SK-N-SH treated with all-trans-retinoic acid at 6 μM for 48 hours (cell line): Measurements from ENCODE around the gene ISYNA1.

Source experiments
- ATAC-seq: fragments of 200-7000 bp; cut with Tn5 transposase; 3 replicates; pipeline ENCODE4 v1.9.1; 2020; ENCODE audit warnings: mild to moderate bottlenecking, moderate library complexity
- ARNTL ChIP-seq: fragments of 450-650 bp; formaldehyde crosslinking; IDR thresholded peaks from 2 replicates; pipeline ENCODE4 v1.5.0; 2020; ENCODE audit warnings: low read depth, mild to moderate bottlenecking, moderate library complexity, borderline replicate concordance
- BACH2 ChIP-seq: fragments of 250-450 bp; sonication (Bioruptor Pico); IDR thresholded peaks from 2 replicates; pipeline ENCODE4 v1.9.0; 2021; ENCODE audit warnings: mild to moderate bottlenecking, borderline replicate concordance
- CSDC2 ChIP-seq: fragments of 250-450 bp; sonication (Bioruptor Pico); IDR thresholded peaks from 2 replicates; pipeline ENCODE4 v1.5.0; 2020; ENCODE audit warnings: mild to moderate bottlenecking, moderate library complexity
- ESRRG ChIP-seq: fragments of 250-450 bp; sonication (Bioruptor Pico); IDR thresholded peaks from 2 replicates; pipeline ENCODE4 v1.6.1; 2021; ENCODE audit warnings: mild to moderate bottlenecking
- GLIS3 ChIP-seq: fragments of 250-450 bp; sonication (Bioruptor Pico); IDR thresholded peaks from 2 replicates; pipeline ENCODE4 v1.5.0; 2020; ENCODE audit warnings: mild to moderate bottlenecking, moderate library complexity
- ISL1 ChIP-seq: fragments of 250-450 bp; sonication (Bioruptor Pico); IDR thresholded peaks from 2 replicates; pipeline ENCODE4 v2.1.2; 2022; ENCODE audit warnings: mild to moderate bottlenecking, moderate library complexity
- OSR1 ChIP-seq: fragments of 250-450 bp; sonication (Bioruptor Pico); IDR thresholded peaks from 2 replicates; pipeline ENCODE4 v1.8.0; 2022; ENCODE audit warnings: moderate library complexity, mild to moderate bottlenecking, inconsistent platforms
- PPARA ChIP-seq: fragments of 250-450 bp; sonication (Bioruptor Pico); IDR thresholded peaks from 2 replicates; pipeline ENCODE4 v1.5.0; 2020; ENCODE audit warnings: mild to moderate bottlenecking, borderline replicate concordance
- RARB ChIP-seq: fragments of 250-450 bp; sonication (Bioruptor Pico); IDR thresholded peaks from 2 replicates; pipeline ENCODE4 v1.8.0; 2021; ENCODE audit warnings: mild to moderate bottlenecking, moderate library complexity
- SNAI2 ChIP-seq: fragments of 250-450 bp; sonication (Bioruptor Pico); IDR thresholded peaks from 2 replicates; pipeline ENCODE4 v1.5.0; 2020; ENCODE audit warnings: mild to moderate bottlenecking, moderate library complexity
- TCF4 ChIP-seq: fragments of 250-450 bp; sonication (Bioruptor Pico); IDR thresholded peaks from 2 replicates; pipeline ENCODE4 v1.8.0; 2021; ENCODE audit warnings: mild to moderate bottlenecking, moderate library complexity, borderline replicate concordance
- TOX ChIP-seq: fragments of 250-450 bp; sonication (Bioruptor Pico); IDR thresholded peaks from 2 replicates; pipeline ENCODE4 v1.8.0; 2021; ENCODE audit warnings: mild to moderate bottlenecking, moderate library complexity, borderline replicate concordance
- ZC3H10 ChIP-seq: fragments of 250-450 bp; sonication (Bioruptor Pico); IDR thresholded peaks from 2 replicates; pipeline ENCODE4 v1.5.1; 2021; ENCODE audit warnings: mild to moderate bottlenecking, moderate library complexity
- ZFP3 ChIP-seq: fragments of 250-450 bp; sonication (Bioruptor Pico); IDR thresholded peaks from 2 replicates; pipeline ENCODE4 v1.5.0; 2020; ENCODE audit warnings: mild to moderate bottlenecking, moderate library complexity
- ZFP30 ChIP-seq: fragments of 450-650 bp; formaldehyde crosslinking; IDR thresholded peaks from 2 replicates; pipeline ENCODE4 v1.5.0; 2022; ENCODE audit warnings: mild to moderate bottlenecking, moderate library complexity
- ZNF565 ChIP-seq: fragments of 450-650 bp; formaldehyde crosslinking; conservative IDR thresholded peaks from 2 replicates; pipeline ENCODE4 v1.5.0; 2020; ENCODE audit warnings: low read depth, mild to moderate bottlenecking, moderate library complexity
- ZNF70 ChIP-seq: fragments of 450-650 bp; formaldehyde crosslinking; IDR thresholded peaks from 2 replicates; pipeline ENCODE4 v1.5.0; 2020; ENCODE audit warnings: mild to moderate bottlenecking, moderate library complexity
- ZNF8 ChIP-seq: fragments of 450-650 bp; formaldehyde crosslinking; IDR thresholded peaks from 2 replicates; pipeline ENCODE4 v1.5.0; 2020; ENCODE audit warnings: mild to moderate bottlenecking, moderate library complexity
- TF ChIP-seq, protein P1 (sequence below): fragments of 250-450 bp; sonication (Bioruptor Pico); IDR thresholded peaks from 2 replicates; pipeline ENCODE4 v1.5.1; 2020; ENCODE audit warnings: low read depth, mild to moderate bottlenecking, moderate library complexity
- TF ChIP-seq, protein P2 (sequence below): fragments of 250-450 bp; sonication (Bioruptor Pico); IDR thresholded peaks from 2 replicates; pipeline ENCODE4 v1.8.0; 2020; ENCODE audit warnings: mild to moderate bottlenecking, moderate library complexity, borderline replicate concordance
- TF ChIP-seq, protein P3 (sequence below): fragments of 250-450 bp; sonication (Bioruptor Pico); IDR thresholded peaks from 2 replicates; pipeline ENCODE4 v1.5.0; 2020; ENCODE audit warnings: mild to moderate bottlenecking, moderate library complexity
- TF ChIP-seq, protein P4 (sequence below): fragments of 250-450 bp; sonication (Bioruptor Pico); IDR thresholded peaks from 2 replicates; pipeline ENCODE4 v1.8.0; 2021; ENCODE audit warnings: low read depth, mild to moderate bottlenecking, moderate library complexity, borderline replicate concordance
- TF ChIP-seq, protein P5 (sequence below): fragments of 250-450 bp; sonication (Bioruptor Pico); IDR thresholded peaks from 2 replicates; pipeline ENCODE4 v1.5.1; 2021; ENCODE audit warnings: mild to moderate bottlenecking, moderate library complexity

Gene ISYNA1

DNA sequence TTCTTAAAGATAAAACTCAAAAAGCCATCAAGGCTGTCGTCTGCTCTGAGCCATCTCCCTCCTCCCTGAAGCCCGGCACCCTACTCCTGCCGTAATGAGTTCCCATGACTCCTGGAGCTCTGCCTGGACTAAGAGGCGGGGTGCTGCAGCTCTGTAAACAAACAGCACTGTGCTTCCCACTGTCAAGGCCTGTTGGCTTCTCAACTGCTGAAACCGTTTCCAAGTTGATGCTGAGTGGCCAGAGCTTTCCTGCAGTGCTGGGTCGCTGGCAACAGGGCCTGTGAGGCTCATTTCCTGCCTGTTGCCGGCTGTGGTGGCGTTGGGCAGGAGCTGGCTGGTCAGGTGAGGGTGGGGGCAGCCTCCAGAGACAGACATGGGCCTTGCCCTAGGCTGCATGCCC lies 26.7 kb upstream of the ISYNA1 start:
- no peak for TF ChIP-seq RARB
- TF ChIP-seq OSR1: no peak
- no peak for TF ChIP-seq CSDC2 (CRISPR knock-in tag)
- no peak for TF ChIP-seq ZC3H10 (CRISPR knock-in tag)
- TF ChIP-seq, protein P1, sequence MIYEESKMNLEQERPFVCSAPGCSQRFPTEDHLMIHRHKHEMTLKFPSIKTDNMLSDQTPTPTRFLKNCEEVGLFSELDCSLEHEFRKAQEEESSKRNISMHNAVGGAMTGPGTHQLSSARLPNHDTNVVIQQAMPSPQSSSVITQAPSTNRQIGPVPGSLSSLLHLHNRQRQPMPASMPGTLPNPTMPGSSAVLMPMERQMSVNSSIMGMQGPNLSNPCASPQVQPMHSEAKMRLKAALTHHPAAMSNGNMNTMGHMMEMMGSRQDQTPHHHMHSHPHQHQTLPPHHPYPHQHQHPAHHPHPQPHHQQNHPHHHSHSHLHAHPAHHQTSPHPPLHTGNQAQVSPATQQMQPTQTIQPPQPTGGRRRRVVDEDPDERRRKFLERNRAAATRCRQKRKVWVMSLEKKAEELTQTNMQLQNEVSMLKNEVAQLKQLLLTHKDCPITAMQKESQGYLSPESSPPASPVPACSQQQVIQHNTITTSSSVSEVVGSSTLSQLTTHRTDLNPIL (CRISPR knock-in tag): no peak
- no peak for TF ChIP-seq ESRRG (CRISPR knock-in tag)
- TF ChIP-seq TCF4 (CRISPR knock-in tag): no peak
- no peak for TF ChIP-seq TOX (CRISPR knock-in tag)
- no peak for ATAC-seq

DNA sequence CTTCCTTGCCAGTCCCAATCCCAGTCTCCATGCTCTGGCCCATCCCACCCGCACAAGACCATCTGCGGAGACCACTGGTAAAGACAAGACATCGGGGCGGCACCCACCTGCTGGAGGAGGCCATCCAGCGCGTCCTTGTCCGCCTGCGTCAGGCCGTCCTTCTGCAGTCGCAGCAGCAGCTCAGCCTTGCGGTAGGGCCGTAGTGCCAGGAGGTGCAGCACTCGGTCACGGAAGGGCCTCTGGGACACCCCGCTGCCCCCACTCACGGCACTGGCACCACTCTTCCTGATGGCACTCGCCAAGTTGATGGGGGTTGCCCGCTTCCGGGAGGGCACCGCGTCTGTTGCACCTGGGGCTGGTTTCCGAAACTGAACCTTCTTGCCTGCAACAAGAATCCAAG lies 23.5 kb upstream of the ISYNA1 start:
- TF ChIP-seq ZFP30 (CRISPR knock-in tag): no peak
- ATAC-seq: no peak

DNA sequence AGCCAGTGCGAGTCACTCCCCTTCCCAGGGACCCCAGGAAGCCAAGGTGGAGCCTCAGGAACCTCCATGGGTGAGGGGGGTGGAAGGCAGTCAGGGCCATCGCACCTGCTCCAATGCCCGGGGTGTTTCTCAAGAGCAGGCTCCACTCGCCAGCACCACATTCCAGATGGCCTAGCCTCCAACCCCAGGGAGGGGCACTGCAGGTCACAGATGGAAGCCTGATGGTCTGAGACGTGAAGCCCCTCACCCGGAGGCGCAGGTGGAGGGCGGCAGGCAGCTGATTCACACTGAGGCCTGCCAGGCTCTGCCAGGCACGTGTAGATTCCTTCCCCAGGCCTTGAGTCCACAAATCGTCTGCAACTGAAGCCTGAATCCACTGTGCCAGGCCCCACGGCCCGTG lies 23.0 kb upstream of the ISYNA1 start:
- TF ChIP-seq ARNTL (no peak), PPARA (CRISPR knock-in tag) (no peak), TOX (CRISPR knock-in tag) (no peak), ZNF565 (CRISPR knock-in tag) (no peak), OSR1 (no peak), ZC3H10 (CRISPR knock-in tag) (no peak), ESRRG (CRISPR knock-in tag) (no peak), BACH2 (CRISPR knock-in tag) (no peak), SNAI2 (CRISPR knock-in tag) (no peak)
- TF ChIP-seq, protein P2, sequence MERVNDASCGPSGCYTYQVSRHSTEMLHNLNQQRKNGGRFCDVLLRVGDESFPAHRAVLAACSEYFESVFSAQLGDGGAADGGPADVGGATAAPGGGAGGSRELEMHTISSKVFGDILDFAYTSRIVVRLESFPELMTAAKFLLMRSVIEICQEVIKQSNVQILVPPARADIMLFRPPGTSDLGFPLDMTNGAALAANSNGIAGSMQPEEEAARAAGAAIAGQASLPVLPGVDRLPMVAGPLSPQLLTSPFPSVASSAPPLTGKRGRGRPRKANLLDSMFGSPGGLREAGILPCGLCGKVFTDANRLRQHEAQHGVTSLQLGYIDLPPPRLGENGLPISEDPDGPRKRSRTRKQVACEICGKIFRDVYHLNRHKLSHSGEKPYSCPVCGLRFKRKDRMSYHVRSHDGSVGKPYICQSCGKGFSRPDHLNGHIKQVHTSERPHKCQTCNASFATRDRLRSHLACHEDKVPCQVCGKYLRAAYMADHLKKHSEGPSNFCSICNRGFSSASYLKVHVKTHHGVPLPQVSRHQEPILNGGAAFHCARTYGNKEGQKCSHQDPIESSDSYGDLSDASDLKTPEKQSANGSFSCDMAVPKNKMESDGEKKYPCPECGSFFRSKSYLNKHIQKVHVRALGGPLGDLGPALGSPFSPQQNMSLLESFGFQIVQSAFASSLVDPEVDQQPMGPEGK (CRISPR knock-in tag): no peak

DNA sequence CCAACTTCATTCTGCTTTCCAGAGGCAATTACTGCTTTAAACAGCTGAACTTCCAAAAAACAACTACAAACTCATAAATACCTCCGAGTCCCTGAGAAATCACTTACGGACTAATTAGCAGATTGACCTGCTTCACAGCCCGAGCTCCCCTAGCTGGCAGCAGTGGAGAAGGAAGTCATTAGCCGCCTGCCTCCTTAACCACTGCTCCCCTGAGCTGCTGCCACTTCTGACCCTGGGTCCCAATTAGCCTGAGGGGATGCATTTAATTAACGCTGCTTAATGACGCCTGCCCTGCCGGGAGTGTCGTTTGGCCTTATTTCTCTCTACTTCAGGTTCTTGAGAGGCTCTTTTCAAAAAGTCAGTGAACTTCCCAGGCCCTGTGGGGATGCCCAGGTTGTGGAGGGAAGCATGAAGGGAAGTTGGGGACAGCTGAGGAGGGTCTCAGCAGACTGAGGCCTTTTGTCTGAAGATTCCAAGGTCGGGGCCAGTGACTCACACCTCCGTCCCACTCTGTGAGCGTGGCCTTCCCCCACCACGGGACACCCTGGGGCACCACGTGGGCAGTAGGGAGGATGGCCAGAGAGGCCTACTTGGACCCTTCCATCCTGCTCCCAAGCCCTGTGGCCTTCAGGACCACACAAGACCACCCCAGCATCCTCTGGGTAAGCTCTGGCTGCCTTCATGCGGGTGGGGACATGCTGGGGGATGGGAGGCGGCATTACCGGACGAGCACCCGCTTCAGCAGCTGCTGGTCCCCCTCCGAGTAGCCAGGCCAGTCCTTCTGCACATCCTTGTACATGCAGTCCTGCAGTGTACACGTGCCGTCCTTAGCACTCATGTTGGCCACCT lies 19.8 kb upstream of the ISYNA1 start:
- no peak for ATAC-seq
- no peak for TF ChIP-seq ZNF565 (CRISPR knock-in tag)
- no peak for TF ChIP-seq OSR1
- TF ChIP-seq ESRRG (CRISPR knock-in tag): no peak
- TF ChIP-seq CSDC2 (CRISPR knock-in tag): no peak
- no peak for TF ChIP-seq ZFP30 (CRISPR knock-in tag)
- no peak for TF ChIP-seq ZFP3 (CRISPR knock-in tag)
- TF ChIP-seq, protein P3, sequence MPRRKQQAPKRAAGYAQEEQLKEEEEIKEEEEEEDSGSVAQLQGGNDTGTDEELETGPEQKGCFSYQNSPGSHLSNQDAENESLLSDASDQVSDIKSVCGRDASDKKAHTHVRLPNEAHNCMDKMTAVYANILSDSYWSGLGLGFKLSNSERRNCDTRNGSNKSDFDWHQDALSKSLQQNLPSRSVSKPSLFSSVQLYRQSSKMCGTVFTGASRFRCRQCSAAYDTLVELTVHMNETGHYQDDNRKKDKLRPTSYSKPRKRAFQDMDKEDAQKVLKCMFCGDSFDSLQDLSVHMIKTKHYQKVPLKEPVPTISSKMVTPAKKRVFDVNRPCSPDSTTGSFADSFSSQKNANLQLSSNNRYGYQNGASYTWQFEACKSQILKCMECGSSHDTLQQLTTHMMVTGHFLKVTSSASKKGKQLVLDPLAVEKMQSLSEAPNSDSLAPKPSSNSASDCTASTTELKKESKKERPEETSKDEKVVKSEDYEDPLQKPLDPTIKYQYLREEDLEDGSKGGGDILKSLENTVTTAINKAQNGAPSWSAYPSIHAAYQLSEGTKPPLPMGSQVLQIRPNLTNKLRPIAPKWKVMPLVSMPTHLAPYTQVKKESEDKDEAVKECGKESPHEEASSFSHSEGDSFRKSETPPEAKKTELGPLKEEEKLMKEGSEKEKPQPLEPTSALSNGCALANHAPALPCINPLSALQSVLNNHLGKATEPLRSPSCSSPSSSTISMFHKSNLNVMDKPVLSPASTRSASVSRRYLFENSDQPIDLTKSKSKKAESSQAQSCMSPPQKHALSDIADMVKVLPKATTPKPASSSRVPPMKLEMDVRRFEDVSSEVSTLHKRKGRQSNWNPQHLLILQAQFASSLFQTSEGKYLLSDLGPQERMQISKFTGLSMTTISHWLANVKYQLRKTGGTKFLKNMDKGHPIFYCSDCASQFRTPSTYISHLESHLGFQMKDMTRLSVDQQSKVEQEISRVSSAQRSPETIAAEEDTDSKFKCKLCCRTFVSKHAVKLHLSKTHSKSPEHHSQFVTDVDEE (CRISPR knock-in tag): no peak
- TF ChIP-seq, protein P4, sequence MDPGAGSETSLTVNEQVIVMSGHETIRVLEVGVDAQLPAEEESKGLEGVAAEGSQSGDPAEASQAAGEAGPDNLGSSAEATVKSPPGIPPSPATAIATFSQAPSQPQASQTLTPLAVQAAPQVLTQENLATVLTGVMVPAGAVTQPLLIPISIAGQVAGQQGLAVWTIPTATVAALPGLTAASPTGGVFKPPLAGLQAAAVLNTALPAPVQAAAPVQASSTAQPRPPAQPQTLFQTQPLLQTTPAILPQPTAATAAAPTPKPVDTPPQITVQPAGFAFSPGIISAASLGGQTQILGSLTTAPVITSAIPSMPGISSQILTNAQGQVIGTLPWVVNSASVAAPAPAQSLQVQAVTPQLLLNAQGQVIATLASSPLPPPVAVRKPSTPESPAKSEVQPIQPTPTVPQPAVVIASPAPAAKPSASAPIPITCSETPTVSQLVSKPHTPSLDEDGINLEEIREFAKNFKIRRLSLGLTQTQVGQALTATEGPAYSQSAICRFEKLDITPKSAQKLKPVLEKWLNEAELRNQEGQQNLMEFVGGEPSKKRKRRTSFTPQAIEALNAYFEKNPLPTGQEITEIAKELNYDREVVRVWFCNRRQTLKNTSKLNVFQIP (CRISPR knock-in tag): no peak
- TF ChIP-seq ZNF8 (CRISPR knock-in tag): no peak
- TF ChIP-seq SNAI2 (CRISPR knock-in tag): no peak
- TF ChIP-seq ISL1 (CRISPR knock-in tag): no peak
- TF ChIP-seq ZNF70 (CRISPR knock-in tag): no peak
- no peak for TF ChIP-seq PPARA (CRISPR knock-in tag)
- TF ChIP-seq, protein P5, sequence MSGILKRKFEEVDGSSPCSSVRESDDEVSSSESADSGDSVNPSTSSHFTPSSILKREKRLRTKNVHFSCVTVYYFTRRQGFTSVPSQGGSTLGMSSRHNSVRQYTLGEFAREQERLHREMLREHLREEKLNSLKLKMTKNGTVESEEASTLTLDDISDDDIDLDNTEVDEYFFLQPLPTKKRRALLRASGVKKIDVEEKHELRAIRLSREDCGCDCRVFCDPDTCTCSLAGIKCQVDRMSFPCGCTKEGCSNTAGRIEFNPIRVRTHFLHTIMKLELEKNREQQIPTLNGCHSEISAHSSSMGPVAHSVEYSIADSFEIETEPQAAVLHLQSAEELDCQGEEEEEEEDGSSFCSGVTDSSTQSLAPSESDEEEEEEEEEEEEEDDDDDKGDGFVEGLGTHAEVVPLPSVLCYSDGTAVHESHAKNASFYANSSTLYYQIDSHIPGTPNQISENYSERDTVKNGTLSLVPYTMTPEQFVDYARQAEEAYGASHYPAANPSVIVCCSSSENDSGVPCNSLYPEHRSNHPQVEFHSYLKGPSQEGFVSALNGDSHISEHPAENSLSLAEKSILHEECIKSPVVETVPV (CRISPR knock-in tag): no peak
- no peak for TF ChIP-seq TOX (CRISPR knock-in tag)
- no peak for TF ChIP-seq ZC3H10 (CRISPR knock-in tag)
- no peak for TF ChIP-seq BACH2 (CRISPR knock-in tag)
- no peak for TF ChIP-seq TCF4 (CRISPR knock-in tag)
- no peak for TF ChIP-seq RARB
- no peak for TF ChIP-seq GLIS3 (CRISPR knock-in tag)

More for the DNA sequence above, 23.0 kb upstream of the ISYNA1 start:
- no peak for ATAC-seq
